HFF-Myc (cell line): ENCODE results near the gene MAN1C1.

ENCODE experiments used
- DNase-seq: peaks from one replicate; pipeline ENCODE4 v3.0.0-alpha.2; 2011; ENCODE audit warnings: low read depth; ENCODE audit errors: extremely low read depth
- H3K4me3 ChIP-seq: replicated peaks from 2 replicates; pipeline ENCODE4 v1.5.1; 2011; ENCODE audit warnings: low read depth, mild to moderate bottlenecking, control low read depth, low read length
- TF ChIP-seq, protein P1 (sequence below): IDR thresholded peaks from 2 replicates; pipeline ENCODE4 v1.5.1; 2012; ENCODE audit warnings: mild to moderate bottlenecking, low read depth, low read length, control low read depth; ENCODE audit errors: missing control alignments

The MAN1C1 gene

DNA sequence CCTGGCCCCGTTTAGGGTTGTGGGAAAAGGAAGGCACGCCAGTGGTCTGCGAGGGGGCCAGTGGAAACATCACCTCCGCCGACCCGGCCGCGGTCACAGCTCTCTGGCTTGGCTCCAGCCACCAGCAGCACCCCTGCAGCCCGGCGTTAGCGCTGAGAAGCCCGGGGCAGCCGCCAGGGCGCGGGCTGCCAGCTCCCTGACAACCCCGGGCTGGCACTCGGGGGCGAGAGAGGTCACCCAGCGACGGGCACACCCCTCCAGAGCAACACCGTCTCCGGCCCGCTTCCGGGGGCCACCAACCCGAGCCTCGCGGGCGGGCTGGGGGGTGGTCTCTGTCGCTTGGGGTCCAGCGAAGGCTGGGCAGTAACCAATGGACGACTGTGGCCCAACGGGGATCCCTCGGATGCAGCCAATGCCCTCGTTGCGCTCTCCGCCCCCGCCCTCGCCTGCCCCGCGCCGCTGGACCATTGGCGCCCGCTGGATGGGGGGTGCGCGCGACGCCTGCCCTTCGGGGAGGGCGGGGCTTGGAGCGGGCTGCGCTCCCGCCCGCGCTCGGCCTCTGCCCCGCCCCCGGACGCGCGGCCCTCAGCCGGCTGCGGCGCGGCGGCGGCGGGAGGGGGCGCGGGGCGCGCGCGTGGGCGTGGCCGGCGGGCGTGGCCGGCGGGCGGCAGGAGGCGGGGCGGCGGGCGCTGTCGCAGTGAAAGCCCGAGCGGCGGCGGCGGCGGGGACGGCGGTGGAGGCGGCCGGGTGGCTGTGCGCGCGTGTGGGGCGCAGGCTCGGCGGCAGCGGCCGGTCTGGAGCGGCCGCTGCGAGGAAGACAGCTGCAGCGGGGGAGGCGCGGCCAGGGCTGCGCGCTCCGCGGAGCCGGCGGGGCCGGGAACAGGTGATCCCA is at the start of gene MAN1C1:
Gene MAN1C1, plus strand, starts transcription at position 697 of the 892 bp plus-strand sequence. CDS start 1,007 bp downstream, outside the sequence.
- H3K4me3 ChIP-seq, result peak within 1 kb of the TSS; percentile 45
- peak; percentile 20 for DNase-seq
- TF ChIP-seq, protein P1, sequence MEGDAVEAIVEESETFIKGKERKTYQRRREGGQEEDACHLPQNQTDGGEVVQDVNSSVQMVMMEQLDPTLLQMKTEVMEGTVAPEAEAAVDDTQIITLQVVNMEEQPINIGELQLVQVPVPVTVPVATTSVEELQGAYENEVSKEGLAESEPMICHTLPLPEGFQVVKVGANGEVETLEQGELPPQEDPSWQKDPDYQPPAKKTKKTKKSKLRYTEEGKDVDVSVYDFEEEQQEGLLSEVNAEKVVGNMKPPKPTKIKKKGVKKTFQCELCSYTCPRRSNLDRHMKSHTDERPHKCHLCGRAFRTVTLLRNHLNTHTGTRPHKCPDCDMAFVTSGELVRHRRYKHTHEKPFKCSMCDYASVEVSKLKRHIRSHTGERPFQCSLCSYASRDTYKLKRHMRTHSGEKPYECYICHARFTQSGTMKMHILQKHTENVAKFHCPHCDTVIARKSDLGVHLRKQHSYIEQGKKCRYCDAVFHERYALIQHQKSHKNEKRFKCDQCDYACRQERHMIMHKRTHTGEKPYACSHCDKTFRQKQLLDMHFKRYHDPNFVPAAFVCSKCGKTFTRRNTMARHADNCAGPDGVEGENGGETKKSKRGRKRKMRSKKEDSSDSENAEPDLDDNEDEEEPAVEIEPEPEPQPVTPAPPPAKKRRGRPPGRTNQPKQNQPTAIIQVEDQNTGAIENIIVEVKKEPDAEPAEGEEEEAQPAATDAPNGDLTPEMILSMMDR, result peak; percentile 14

DNA sequence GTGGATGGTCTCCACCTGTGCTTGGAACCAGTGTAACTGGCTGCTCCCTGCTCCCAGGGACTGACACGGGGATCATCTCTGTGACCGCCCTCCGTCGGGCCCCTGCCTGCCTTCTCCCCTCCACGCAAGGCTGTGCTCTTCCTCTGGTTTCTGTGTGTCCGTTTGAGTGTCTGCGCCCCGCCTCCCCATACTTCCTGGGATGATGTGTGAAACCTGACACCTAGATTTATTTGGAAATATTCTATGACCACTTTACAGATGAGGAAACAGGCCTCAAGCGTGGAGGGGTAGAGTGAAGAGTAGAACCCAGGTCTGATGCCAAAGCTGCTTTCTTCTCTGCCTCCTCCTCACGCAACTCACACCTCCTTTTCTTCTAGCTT is 48.9 kb upstream of the MAN1C1 start:
- H3K4me3 ChIP-seq, result no peak overlapping the region
- TF ChIP-seq, protein P1, result no peak
- DNase-seq, result no peak

DNA sequence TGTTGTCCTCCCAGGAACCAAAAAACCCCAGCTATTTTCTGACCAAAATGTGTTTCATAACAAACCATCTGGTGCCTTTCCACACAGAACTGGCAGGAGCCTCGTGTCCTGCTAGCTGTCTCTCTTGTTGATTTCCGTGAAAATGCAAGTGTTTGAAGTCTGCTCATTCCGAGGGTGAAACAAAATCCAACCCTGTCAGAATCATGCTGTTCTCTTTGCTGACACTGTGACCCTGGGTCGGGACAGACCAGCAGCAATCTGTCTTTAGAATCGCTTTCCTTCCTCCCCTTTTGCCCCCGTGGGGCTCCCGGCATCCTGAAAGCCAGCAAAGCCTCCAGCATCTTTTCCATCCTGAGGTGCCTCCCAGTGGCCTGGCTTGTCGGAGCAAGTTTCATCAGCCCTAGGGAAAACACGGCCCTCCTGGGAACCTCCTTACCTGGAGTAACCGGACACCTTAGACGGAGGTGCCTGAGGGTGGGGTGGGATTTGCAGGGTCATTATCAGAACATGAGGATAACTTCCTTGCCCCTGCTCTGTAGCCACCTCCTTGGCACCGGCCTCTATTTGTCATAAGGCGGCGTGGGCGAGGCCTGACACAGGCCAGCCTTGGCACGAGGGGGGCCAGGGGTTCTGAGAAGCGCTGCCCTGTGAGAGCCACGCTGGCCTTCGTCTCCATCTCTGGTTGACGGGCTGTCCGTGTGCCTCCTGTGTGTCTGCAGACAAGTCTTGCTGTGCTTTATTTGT is 48.3 kb upstream of the MAN1C1 start:
- TF ChIP-seq, protein P1, result no peak
- H3K4me3 ChIP-seq, result no peak overlapping the region
- no peak for DNase-seq

DNA sequence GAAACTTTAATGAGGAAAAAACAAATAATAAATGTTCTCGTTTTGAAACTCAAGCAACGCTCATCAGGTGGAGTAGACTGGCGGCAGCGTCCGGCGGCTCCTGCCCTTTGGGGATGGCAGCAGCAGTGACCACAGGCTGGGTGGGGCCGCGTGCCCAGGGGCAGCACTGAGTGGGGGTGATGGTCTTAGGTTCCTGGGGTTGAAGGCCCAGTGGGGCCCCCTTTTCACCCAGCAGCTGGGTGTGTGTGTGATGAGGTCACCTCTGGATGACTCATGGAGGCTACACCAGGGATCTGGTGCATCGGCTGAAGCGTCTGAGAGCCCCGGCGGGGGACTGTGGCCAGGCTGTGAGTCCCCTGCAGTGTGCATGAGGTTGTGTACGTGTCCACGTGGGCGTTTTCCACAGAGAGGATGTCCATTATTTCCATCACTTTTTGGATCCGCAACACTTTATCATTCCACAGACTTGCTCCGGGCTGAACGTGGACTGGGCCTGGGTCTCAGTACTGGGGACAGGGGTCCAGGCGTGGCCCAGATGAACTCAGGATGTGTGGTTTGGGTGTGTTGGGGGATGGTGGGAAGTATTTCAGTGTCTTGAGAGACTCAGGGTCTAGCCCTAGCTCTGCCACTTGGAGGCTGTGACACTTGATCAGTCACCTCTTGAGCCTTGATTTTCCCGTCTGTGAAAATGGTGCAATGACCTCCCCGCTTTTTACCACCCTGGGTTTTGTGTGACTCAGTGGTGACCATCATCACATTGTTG is 47.6 kb upstream of the MAN1C1 start:
- no peak overlapping the region for H3K4me3 ChIP-seq
- no peak for DNase-seq
- TF ChIP-seq, protein P1, result no peak

DNA sequence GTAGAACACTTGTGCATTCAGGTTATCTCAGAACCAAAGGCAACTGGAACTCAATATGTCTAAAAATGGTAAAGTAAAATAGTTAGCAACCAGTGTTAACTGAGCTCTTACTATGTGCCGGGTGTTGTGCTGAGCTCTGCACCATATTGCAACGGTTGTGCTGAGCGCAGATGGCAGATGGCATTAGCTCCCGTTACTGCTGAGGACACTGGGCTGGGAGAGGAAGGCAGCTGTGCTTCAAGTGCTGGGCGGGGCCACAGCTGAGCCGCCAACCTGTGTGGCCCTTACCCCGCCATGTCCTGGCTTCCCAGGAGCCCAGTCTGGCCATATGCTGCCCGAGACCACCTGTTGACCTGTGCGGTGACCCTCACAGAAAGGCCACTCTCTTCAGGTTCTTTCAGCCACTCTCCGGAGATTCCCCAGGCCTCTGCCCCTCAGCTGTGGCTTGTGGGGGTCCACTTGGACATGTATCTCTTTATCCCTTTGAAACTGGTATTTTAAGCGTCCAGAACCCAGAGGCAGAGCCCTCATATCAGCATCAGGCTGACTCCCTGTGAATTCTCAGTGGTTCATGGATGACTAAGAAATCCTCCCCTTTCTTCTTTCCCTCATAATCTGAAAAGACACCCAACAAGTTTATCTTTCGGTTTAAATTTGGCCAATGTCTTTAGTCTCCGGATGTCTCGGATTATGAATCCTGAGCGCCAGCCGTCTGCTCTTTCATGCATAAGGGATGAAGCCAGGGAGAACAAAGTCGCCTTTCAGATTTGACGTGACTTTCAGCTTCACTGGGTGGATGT is 46.8 kb upstream of the MAN1C1 start:
- no peak overlapping the region for H3K4me3 ChIP-seq
- TF ChIP-seq, protein P1, result no peak
- DNase-seq, result no peak

DNA sequence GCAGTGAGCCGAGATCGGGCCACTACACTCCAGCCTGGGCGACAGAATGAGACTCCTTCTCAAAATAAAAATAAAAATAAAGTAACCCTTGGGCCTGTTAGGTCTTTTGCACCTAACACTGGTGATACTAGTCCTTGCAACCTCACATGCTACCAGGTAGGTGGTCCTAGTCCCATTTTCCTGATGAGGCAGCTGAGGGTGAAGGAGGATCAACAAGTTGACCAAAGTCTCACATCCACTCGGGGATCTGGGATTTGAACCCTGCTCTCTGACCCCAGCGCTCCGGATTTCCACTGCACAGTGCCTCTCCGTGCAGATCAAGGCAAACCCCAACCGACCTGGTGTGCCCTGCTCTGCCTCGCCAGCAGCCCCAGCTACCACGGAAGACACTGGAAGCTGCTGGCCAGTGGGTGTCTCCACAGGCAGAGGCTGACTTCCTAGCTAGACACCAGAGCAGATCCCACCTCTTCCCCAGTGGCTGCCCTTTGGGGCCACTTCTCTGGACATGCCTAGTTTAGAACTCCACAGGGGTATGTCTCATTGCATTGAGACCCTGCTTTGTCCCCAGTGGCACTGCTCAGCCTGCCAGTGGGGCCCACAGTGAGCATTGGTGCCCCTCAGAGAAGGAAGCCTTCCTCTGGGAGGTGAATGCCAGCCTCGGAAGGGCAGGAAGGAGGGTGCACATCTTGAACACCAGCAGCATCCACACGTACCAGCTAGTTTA is 45.6 kb upstream of the MAN1C1 start:
- no peak for DNase-seq
- TF ChIP-seq, protein P1, result no peak
- no peak overlapping the region for H3K4me3 ChIP-seq
